Trophoblast cell (in vitro differentiated cells and primary cell): Measurements from ENCODE around the gene TADA1.

Experiments used
- DNase-seq, 2 donors: peaks; one replicate each; pipeline ENCODE4 v3.0.0-alpha.2; 2016
- H2AFZ ChIP-seq: 2 replicates; pipeline ENCODE4 v1.6.1; 2013; ENCODE audit warnings: low read length, moderate library complexity, mild to moderate bottlenecking; ENCODE audit not compliant: insufficient read depth, poor library complexity
- H2AK5ac ChIP-seq: 2 replicates; pipeline ENCODE4 v1.6.1; 2013; ENCODE audit warnings: mild to moderate bottlenecking, low read length
- H2BK120ac ChIP-seq: 2 replicates; pipeline ENCODE4 v1.6.1; 2013; ENCODE audit warnings: low read length, mild to moderate bottlenecking, moderate library complexity; ENCODE audit not compliant: insufficient read depth, poor library complexity
- H2BK12ac ChIP-seq: 2 replicates; pipeline ENCODE4 v1.6.1; 2013; ENCODE audit warnings: mild to moderate bottlenecking, low read length, moderate library complexity
- H2BK5ac ChIP-seq: 2 replicates; pipeline ENCODE4 v1.6.1; 2013; ENCODE audit warnings: low read length, low read depth, moderate library complexity, mild to moderate bottlenecking; ENCODE audit not compliant: poor library complexity
- H3K14ac ChIP-seq: 2 replicates; pipeline ENCODE4 v1.6.1; 2013; ENCODE audit warnings: mild to moderate bottlenecking, low read length
- H3K18ac ChIP-seq: 2 replicates; pipeline ENCODE4 v1.6.1; 2013; ENCODE audit warnings: mild to moderate bottlenecking, low read length
- H3K23ac ChIP-seq: 2 replicates; pipeline ENCODE4 v1.6.1; 2013; ENCODE audit warnings: low read length
- H3K27ac ChIP-seq: 2 replicates; pipeline ENCODE4 v1.5.1; 2013; ENCODE audit warnings: low read depth, mild to moderate bottlenecking, inconsistent platforms, low read length, moderate library complexity
- H3K27me3 ChIP-seq: 2 replicates; pipeline ENCODE4 v1.6.1; 2013; ENCODE audit warnings: inconsistent platforms, mild to moderate bottlenecking, low read length, moderate library complexity; ENCODE audit not compliant: insufficient read depth
- H3K36me3 ChIP-seq, 2 experiments: 1 replicate in 1 of 2; 2 replicates in 1 of 2; pipeline ENCODE4 v1.6.1; 2013; ENCODE audit warnings: low read length in 2 of 2, mild to moderate bottlenecking in 2 of 2, moderate library complexity in 1 of 2; ENCODE audit not compliant: insufficient read depth in 2 of 2, control insufficient read depth in 1 of 2
- H3K4ac ChIP-seq: 2 replicates; pipeline ENCODE4 v1.6.1; 2013; ENCODE audit warnings: low read depth, mild to moderate bottlenecking, low read length, moderate library complexity
- H3K4me1 ChIP-seq, 2 experiments: 1 replicate in 1 of 2; 2 replicates in 1 of 2; pipeline ENCODE4 v1.6.1; 2013; ENCODE audit warnings: low read length in 2 of 2, mild to moderate bottlenecking in 2 of 2, moderate library complexity in 1 of 2; ENCODE audit not compliant: insufficient read depth in 2 of 2, control insufficient read depth in 1 of 2
- H3K4me2 ChIP-seq: 2 replicates; pipeline ENCODE4 v1.6.1; 2013; ENCODE audit warnings: inconsistent platforms, mild to moderate bottlenecking, low read length, moderate library complexity
- H3K4me3 ChIP-seq: 2 replicates; pipeline ENCODE4 v1.5.1; 2013; ENCODE audit warnings: mild to moderate bottlenecking, low read depth, low read length, inconsistent platforms
- H3K79me1 ChIP-seq: one replicate; pipeline ENCODE4 v1.6.1; 2013; ENCODE audit warnings: low read length
- H3K79me2 ChIP-seq: 2 replicates; pipeline ENCODE4 v1.6.1; 2013; ENCODE audit warnings: low read length, mild to moderate bottlenecking; ENCODE audit not compliant: control insufficient read depth, insufficient read depth, poor library complexity
- H3K9ac ChIP-seq: 2 replicates; pipeline ENCODE4 v1.6.1; 2013; ENCODE audit warnings: mild to moderate bottlenecking, low read length
- H3K9me3 ChIP-seq: 2 replicates; pipeline ENCODE4 v1.6.1; 2013; ENCODE audit warnings: low read depth, mild to moderate bottlenecking, control low read depth, inconsistent platforms, low read length; ENCODE audit not compliant: insufficient read depth
- H4K12ac ChIP-seq: 2 replicates; pipeline ENCODE4 v1.6.1; 2013; ENCODE audit warnings: low read depth, mild to moderate bottlenecking, low read length, moderate library complexity
- H4K8ac ChIP-seq: 2 replicates; pipeline ENCODE4 v1.6.1; 2013; ENCODE audit warnings: low read depth, mild to moderate bottlenecking, low read length, moderate library complexity
- H4K91ac ChIP-seq: one replicate; pipeline ENCODE4 v1.6.1; 2013; ENCODE audit warnings: low read depth, mild to moderate bottlenecking, low read length, moderate library complexity
- WGBS: extraction: QIAGEN DNeasy Blood & Tissue Kit; methylation state at CpG from one replicate; pipeline ENCODE4 v1.1.7; 2013; ENCODE audit warnings: missing lambda C conversion rate; ENCODE audit not compliant: insufficient read length, insufficient coverage; ENCODE audit errors: extremely low coverage; 5-methylcytosine and 5-hydroxymethylcytosine counted together

Gene TADA1

GRCh38 chr1:166808952-166809351 is 67.1 kb downstream of the TADA1 start:
- Histone ChIP-seq H2AK5ac (no peak overlapping the region), H3K27ac (no peak overlapping the region), H3K18ac (no peak overlapping the region), H3K36me3 (no peaks in the 10 kb centered on the region), H3K79me1 (no peaks in the 10 kb centered on the region), H3K79me2 (no peaks in the 10 kb centered on the region), H3K4ac (no peak overlapping the region), H2BK5ac (no peak overlapping the region), H2AFZ (no peak overlapping the region), H2BK12ac (no peak overlapping the region), H2BK120ac (no peak overlapping the region), H3K27me3 (no peaks in the 10 kb centered on the region), H3K14ac (no peak overlapping the region), H3K9me3 (no peaks in the 10 kb centered on the region), H3K4me3 (no peak overlapping the region), H4K8ac (no peak overlapping the region), H4K12ac (no peak overlapping the region), H3K23ac (no peak overlapping the region), H3K4me1 (no peaks in the 10 kb centered on the region), H3K4me2 (no peak overlapping the region), H3K9ac (no peak overlapping the region), H4K91ac (no peak overlapping the region)
- no CpG with 5 or more reads among the region's 2 CpGs for WGBS
- DNase-seq: no peak
